22Rv1 (cell line): ENCODE data around the gene ARMC12.

Experiments used
- H3K27ac ChIP-seq: fragments of 450-650 bp; 2 replicates; pipeline ENCODE4 v1.5.1; 2017
- ZFX ChIP-seq: fragments of 450-650 bp; IDR thresholded peaks from 2 replicates; pipeline ENCODE4 v1.6.1; 2017; ENCODE audit warnings: antibody characterized with exemption, borderline replicate concordance
- TF ChIP-seq, protein P1 (sequence below): fragments of 450-650 bp; IDR thresholded peaks from 2 replicates; pipeline ENCODE4 v1.5.1; 2017; ENCODE audit warnings: mild to moderate bottlenecking

Gene ARMC12

GRCh38 chr6:35713006-35713767 lies 23.6 kb upstream of the ARMC12 start:
- H3K27ac ChIP-seq = no peak overlapping the region
- TF ChIP-seq ZFX = no peak
- TF ChIP-seq, protein P1, sequence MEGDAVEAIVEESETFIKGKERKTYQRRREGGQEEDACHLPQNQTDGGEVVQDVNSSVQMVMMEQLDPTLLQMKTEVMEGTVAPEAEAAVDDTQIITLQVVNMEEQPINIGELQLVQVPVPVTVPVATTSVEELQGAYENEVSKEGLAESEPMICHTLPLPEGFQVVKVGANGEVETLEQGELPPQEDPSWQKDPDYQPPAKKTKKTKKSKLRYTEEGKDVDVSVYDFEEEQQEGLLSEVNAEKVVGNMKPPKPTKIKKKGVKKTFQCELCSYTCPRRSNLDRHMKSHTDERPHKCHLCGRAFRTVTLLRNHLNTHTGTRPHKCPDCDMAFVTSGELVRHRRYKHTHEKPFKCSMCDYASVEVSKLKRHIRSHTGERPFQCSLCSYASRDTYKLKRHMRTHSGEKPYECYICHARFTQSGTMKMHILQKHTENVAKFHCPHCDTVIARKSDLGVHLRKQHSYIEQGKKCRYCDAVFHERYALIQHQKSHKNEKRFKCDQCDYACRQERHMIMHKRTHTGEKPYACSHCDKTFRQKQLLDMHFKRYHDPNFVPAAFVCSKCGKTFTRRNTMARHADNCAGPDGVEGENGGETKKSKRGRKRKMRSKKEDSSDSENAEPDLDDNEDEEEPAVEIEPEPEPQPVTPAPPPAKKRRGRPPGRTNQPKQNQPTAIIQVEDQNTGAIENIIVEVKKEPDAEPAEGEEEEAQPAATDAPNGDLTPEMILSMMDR = no peak

DNA sequence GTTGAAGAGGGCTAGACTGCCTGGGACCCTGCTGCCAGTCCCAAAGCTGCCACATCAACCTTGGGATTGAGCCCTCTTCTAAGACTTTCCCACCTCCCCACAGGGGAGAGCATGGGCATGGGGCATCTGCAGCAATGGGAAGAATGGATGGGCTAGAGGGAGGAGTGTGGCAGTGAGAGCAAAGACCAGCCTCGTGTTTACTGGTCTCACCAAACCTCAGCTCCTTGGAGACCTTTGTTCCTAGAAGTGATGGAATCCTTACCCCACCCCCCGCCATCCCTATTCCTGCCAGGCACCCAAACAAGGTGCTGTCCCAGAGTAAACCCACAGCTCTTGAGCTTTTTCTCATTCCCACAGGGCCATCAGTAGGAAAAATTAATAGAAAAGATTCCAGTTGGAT lies 20.0 kb upstream of the ARMC12 start:
- no peak overlapping the region for H3K27ac ChIP-seq
- no peak for TF ChIP-seq ZFX
- TF ChIP-seq, protein P1 = no peak

GRCh38 chr6:35717449-35718374 lies 19.1 kb upstream of the ARMC12 start:
- no peak for TF ChIP-seq ZFX
- TF ChIP-seq, protein P1 = no peak
- H3K27ac ChIP-seq = no peak overlapping the region

- H3K27ac ChIP-seq = no peak overlapping the region
- TF ChIP-seq ZFX = no peak
- TF ChIP-seq, protein P1 = no peak
These were observed 18.5 kb upstream of the ARMC12 start for GRCh38 chr6:35718375-35718736.

GRCh38 chr6:35718911-35719381 lies 17.9 kb upstream of the ARMC12 start:
- no peak for TF ChIP-seq ZFX
- TF ChIP-seq, protein P1 = no peak
- no peak overlapping the region; the same call in 1 of the 2 replicates for H3K27ac ChIP-seq

DNA sequence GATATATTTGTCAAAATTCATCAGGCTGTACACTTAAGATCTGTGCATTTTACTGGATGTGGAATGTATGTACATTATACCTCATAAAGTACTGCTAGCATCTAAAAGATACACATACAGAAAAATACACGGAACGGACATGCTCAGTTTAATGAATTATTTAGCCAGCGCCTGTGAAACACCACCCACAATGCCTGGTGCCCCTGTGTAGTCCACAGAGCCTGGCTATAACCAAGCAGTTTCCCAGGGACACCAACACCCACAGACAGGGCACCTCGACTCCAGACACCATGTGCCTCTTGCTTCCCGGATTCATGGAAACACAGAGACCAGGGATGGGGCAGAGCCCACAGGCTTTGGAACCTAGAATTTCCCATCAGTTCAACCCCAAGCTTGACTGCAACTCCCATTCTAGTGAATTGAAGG lies 17.4 kb upstream of the ARMC12 start:
- peak overlapping the region; percentile 100 for H3K27ac ChIP-seq
- TF ChIP-seq ZFX = no peak
- TF ChIP-seq, protein P1 = no peak
